ENCODE data around the gene ZNF92.
"Not testable (repeated sequence)": the region's sequence is repeated elsewhere in the genome, so short reads cannot be mapped to it uniquely, and the experiment has no call there.

Gene ZNF92

DNA sequence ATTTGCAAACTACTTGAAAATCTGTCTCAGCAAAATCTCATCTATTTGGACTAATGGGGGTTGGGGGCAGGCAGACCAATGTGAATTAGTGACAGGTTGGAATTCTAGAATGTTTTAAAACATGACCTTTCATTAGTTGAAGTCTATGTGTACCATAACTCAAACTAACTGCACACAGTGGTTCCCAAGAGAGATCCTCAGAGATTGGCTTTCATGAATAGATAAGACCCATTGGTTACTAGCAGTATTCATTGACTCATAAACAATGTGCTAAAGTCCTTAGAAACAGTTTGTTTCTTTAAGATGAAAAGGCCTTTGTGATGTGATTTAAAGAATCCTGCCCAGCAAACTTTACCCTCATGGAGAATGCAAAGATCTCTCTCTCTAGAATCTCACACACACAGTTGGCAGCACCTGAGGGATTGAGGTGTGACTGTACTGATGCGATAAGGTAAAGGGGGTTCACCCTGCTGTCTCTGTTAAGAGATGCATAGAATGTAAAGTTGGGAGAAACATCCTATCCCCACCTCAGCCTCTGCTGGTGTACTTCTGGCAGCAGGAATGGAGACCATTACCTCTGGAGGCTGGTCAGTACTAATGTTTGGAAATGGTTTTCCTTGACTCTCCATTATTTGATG lies 70.7 kb downstream of the ZNF92 start:
- H3K4me1 Mint-ChIP-seq, result peaks cover under 1% of the 10 kb centered on the region
- CTCF ChIA-PET, result no interaction called here
- H3K9me3 Mint-ChIP-seq, result peaks cover 2% of the 10 kb centered on the region
- no peaks in the 10 kb centered on the region for H3K36me3 Mint-ChIP-seq
- H3K4me3 Mint-ChIP-seq, result no peak overlapping the region
- H3K27me3 Mint-ChIP-seq, result peaks cover 4% of the 10 kb centered on the region
- no peak overlapping the region for H3K27ac Mint-ChIP-seq
- DNase-seq, result no peak

DNA sequence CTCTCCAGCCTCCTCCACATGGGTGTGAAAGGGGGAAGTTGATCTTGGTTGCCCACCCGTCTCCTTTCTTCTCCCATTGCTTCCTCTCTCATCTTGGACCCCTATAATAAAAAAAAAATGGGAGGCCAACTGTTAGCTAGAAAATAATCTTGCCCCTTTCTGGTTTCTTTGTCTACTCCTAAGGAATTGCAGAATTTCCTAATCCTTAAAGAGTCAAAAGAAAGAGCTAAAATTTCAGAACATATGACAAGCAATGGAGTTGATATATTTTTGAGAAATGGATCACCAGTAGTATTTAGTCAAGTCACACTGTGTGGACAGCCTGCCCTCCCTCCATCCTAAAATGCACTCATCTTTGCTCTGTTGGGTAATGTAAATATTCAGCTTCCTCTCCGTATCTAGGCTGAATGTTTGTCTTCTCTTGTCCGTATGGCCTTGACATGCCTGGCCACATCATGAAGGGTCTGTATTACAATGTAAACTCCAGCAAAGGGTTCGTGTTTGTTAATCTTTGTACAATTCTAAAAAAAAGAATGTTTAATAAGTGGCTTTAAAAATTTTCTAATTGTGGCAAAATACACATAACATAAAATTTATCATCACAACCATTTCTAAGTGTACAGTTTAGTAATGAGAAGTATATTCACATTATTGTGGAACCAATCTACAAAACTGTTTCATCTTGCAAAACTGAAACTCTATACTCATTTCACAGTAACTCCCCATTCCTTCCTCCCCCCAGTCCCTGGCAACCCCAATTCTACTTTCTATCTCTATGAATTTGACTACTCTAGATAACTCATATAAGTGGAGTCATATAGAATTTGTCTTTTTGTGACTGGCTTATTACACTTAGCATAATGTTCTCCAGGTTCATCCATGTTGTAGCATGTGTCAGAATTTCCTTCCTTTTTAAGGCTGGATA lies 71.5 kb downstream of the ZNF92 start:
- Mint-ChIP-seq H3K4me1 (peaks cover 5% of the 10 kb centered on the region), H3K4me3 (no peak overlapping the region), H3K9me3 (peaks cover 2% of the 10 kb centered on the region), H3K27ac (no peak overlapping the region), H3K36me3 (no peaks in the 10 kb centered on the region), H3K27me3 (peaks cover 4% of the 10 kb centered on the region)
- DNase-seq, result no peak
- CTCF ChIA-PET, result no interaction called here

DNA sequence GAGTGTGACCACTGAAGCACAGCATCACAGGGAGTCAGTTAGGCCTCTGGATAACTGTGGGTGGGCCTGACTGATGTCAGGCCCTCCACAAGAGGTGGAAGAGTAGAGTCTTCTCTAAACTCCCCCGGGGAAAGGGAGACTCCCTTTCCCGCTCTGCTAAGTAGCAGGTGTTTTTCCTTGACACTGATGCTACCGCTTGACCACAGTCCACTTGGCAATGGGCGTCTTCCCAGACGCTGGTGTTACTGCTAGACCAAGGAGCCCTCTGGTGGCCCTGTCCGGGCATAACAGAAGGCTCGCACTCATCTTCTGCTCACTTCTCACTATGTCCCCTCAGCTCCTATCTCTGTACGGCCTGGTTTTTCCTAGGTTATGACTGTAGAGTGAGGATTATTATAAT lies 73.4 kb downstream of the ZNF92 start:
- H3K36me3 Mint-ChIP-seq, H3K4me3 Mint-ChIP-seq, CTCF ChIA-PET, H3K9me3 Mint-ChIP-seq, H3K4me1 Mint-ChIP-seq, DNase-seq, H3K27ac Mint-ChIP-seq, H3K27me3 Mint-ChIP-seq: not testable (repeated sequence)

DNA sequence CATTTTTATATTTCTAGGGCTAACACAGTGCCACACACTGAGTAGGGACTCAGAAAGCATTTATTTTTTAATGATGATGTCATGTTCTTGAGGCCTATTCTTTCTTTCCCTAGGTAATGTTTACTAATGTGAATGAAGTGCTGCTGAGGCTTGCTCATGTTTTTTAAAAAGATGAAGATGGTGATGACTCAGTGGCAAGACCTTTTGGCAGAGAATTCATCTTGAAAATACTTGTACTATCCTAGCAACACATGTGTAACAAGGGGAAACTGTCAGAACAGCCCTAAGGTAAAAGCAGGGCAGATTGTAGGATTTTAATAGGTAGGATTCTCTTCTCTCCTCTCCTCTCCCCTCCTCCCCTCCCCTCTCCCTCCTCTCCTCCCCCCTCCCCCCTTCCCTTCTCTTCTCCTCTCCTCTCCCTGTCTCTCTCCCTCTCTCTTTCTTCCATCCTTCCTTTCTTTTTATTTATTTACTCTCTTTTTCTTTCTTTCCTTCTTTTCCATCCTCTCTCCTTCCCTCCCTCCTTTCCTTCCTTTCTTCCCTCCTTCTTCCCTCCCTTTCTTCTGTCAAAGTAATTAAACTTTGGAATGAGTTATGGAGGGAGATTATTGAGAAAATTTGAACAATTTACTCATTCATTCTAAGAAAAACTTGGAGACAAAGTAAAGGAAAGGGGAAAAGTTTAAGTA lies 75.3 kb downstream of the ZNF92 start:
- peaks cover 12% of the 10 kb centered on the region for H3K27me3 Mint-ChIP-seq
- H3K36me3 Mint-ChIP-seq, result no peaks in the 10 kb centered on the region
- no peak overlapping the region for H3K4me3 Mint-ChIP-seq
- no peak overlapping the region for H3K27ac Mint-ChIP-seq
- H3K9me3 Mint-ChIP-seq, result peaks cover 2% of the 10 kb centered on the region
- CTCF ChIA-PET, result no interaction called here
- H3K4me1 Mint-ChIP-seq, result peaks cover 5% of the 10 kb centered on the region
- DNase-seq, result no peak

DNA sequence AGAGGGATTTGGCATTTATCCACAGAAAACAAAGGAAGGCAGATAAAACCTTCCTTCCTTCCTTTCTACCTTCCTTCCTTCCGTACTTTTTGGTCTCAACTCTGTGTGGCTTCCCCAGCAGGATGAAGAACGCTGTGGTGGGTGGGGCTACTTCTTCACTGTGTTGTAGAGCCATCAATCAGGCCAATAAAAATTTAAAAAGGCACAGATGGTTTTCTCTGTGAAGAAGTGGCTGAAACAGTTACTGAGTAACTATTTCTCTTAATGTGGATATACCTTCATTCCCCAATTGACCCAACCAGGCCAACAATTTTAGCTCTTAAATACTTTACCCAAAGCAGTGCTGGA lies 75.8 kb downstream of the ZNF92 start:
- CTCF ChIA-PET, result no interaction called here
- no peak for DNase-seq
- Mint-ChIP-seq H3K4me3 (no peak overlapping the region), H3K36me3 (no peaks in the 10 kb centered on the region), H3K27me3 (peaks cover 12% of the 10 kb centered on the region), H3K4me1 (peaks cover 5% of the 10 kb centered on the region), H3K9me3 (peaks cover 2% of the 10 kb centered on the region), H3K27ac (no peak overlapping the region)

Data from activated naive CD4-positive, alpha-beta T cell treated with anti-CD3 and anti-CD28 coated beads, Interleukin-2, amount 10 ng/mL, durations not matched to agents 7 days and 5 days (primary cell).